GM18870 (cell line): ENCODE data around the gene CACNG1.

Experiments used
- ATAC-seq: cut with Tn5 transposase; IDR thresholded peaks from one replicate; pipeline ENCODE4 v1.9.1; 2021; ENCODE audit warnings: moderate library complexity; ENCODE audit not compliant: unreplicated experiment

Gene CACNG1

GRCh38 chr17:67050471-67051154 lies 6.3 kb downstream of the CACNG1 start:
- no peak for ATAC-seq

- no peak for ATAC-seq
Measured at GRCh38 chr17:67051155-67051538, 6.8 kb downstream of the CACNG1 start.

GRCh38 chr17:67051837-67052236 lies 7.5 kb downstream of the CACNG1 start:
- peak; percentile 55 for ATAC-seq

GRCh38 chr17:67052720-67053437 lies 8.5 kb downstream of the CACNG1 start:
- no peak for ATAC-seq

- no peak for ATAC-seq
Measured at GRCh38 chr17:67053438-67054000, 9.2 kb downstream of the CACNG1 start.

- no peak for ATAC-seq
Measured at GRCh38 chr17:67054011-67054591, 9.7 kb downstream of the CACNG1 start.

GRCh38 chr17:67054608-67055007 lies 10.3 kb downstream of the CACNG1 start:
- no peak for ATAC-seq

- no peak for ATAC-seq
Measured at GRCh38 chr17:67055041-67055443, 10.7 kb downstream of the CACNG1 start.

GRCh38 chr17:67055811-67056745 lies 11.7 kb downstream of the CACNG1 start:
- ATAC-seq, result no peak

- ATAC-seq, result no peak
Measured at GRCh38 chr17:67056746-67057490, 12.6 kb downstream of the CACNG1 start.

GRCh38 chr17:67058036-67058435 lies 13.7 kb downstream of the CACNG1 start:
- no peak for ATAC-seq

- no peak for ATAC-seq
Measured at GRCh38 chr17:67059372-67059771, 15.0 kb downstream of the CACNG1 start.

GRCh38 chr17:67063141-67063540 lies 18.8 kb downstream of the CACNG1 start:
- no peak for ATAC-seq

- ATAC-seq, result no peak
Measured at GRCh38 chr17:67066717-67067116, 22.4 kb downstream of the CACNG1 start.

GRCh38 chr17:67067571-67068482 lies 23.5 kb downstream of the CACNG1 start:
- no peak for ATAC-seq

GRCh38 chr17:67068999-67069398 lies 24.6 kb downstream of the CACNG1 start:
- ATAC-seq, result no peak

GRCh38 chr17:67069603-67070136 lies 25.3 kb downstream of the CACNG1 start:
- no peak for ATAC-seq

- no peak for ATAC-seq
Measured at GRCh38 chr17:67071595-67071994, 27.2 kb downstream of the CACNG1 start.

- ATAC-seq, result no peak
Measured at GRCh38 chr17:67072885-67073284, 28.5 kb downstream of the CACNG1 start.
